ENCODE data around the gene RBM43. TPM values are rescaled to one million over a fixed set of nuclear protein-coding genes. Genes with fewer than 3 reads are reported as not detected.
"Not testable (repeated sequence)": the region's sequence is repeated elsewhere in the genome, so short reads cannot be mapped to it uniquely, and the experiment has no call there.

RBM43 gene
- total RNA-seq, 4 donors from 2014 or later: 2.3 to 8.3 (median 4.7) TPM

DNA sequence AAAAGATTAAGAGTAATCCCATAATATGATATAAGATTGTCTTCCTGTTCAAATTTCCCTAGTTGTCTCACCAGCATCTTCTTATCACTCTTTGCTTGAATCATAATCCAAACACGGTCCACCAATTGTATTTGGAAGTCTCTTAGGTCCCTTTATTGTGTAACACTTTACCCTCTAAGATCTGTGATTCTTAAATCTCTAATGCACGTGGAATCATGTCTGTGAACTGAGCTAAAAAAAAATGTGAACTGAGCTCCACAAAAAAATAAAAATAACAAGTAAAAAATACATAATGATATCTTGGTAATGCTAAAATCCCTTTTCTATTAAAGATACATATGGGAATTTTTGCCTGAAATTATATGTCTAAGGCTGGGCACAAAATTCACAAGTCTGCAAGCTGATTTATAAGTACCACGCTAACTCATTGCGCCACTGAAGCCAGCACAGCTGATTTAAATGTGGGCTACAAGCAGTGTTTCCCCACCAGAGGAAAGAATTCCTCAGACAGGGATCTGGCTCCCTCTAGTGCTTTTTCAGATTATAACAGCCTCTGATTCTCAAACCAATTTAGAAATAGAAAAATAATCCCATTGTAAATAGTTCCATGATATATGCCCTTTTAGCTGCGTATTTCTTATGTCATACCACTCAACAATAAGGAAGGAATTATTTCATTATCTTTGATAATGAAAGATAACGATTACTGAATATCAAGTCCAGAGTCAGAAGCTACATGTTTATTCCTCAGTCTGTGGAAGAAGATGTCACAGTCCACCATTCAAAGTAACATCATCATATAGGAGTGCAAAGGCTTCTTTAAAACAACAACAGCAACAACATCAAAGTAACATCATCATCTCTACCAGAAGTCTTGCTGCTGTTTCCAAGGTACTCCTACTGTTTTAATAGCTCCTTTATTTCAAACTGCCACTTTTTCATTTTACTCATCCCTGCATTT is 22.9 kb downstream of the RBM43 start:
- Histone ChIP-seq H3K36me3 (no peaks in the 10 kb centered on the region), H3K27me3 (no peaks in the 10 kb centered on the region), H3K9me3 (no peaks in the 10 kb centered on the region), H3K27ac (no peak overlapping the region), H3K4me3 (no peak overlapping the region), H3K4me1 (no peaks in the 10 kb centered on the region)
- no peak for TF ChIP-seq POLR2A (IDR thresholded peaks at IDR 0.05)
- TF ChIP-seq, protein P1, sequence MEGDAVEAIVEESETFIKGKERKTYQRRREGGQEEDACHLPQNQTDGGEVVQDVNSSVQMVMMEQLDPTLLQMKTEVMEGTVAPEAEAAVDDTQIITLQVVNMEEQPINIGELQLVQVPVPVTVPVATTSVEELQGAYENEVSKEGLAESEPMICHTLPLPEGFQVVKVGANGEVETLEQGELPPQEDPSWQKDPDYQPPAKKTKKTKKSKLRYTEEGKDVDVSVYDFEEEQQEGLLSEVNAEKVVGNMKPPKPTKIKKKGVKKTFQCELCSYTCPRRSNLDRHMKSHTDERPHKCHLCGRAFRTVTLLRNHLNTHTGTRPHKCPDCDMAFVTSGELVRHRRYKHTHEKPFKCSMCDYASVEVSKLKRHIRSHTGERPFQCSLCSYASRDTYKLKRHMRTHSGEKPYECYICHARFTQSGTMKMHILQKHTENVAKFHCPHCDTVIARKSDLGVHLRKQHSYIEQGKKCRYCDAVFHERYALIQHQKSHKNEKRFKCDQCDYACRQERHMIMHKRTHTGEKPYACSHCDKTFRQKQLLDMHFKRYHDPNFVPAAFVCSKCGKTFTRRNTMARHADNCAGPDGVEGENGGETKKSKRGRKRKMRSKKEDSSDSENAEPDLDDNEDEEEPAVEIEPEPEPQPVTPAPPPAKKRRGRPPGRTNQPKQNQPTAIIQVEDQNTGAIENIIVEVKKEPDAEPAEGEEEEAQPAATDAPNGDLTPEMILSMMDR (IDR thresholded peaks at IDR 0.05): peak; percentile 41 to 86 (median 76)
- peak in 1 of 3 donors; percentile 63 for DNase-seq

DNA sequence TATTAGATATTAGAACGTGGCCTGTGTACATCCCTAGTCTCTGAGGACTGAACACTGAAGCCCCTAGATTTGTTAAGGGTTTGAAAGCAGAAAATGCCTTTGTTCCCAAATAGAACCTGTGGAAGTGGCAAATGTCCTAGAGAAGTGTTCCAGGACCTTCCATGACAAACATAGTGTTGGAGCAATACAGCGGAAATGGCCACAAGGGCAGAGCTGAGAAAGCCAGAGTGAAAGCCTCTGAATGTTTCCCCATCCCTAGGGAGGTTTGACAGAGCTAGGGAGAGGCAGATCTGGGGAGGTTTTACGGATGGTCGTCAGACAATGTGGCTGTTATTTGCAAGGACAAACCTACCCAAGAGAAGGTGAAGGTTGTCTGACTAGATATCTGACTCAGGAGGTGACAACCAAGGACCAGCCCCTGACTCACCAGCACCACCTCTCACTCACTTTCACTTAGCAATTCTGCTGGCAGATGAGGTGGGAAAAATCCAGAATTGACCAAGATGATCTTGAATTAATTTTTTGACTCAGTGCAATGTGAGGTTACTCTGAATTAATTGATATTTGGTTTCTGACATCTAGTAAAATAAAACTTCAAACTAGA is 24.1 kb downstream of the RBM43 start:
- no peaks in the 10 kb centered on the region for H3K36me3 ChIP-seq
- H3K4me1 ChIP-seq: no peaks in the 10 kb centered on the region
- no peak for DNase-seq
- no peaks in the 10 kb centered on the region for H3K27me3 ChIP-seq
- H3K27ac ChIP-seq: no peak overlapping the region
- no peaks in the 10 kb centered on the region for H3K9me3 ChIP-seq
- TF ChIP-seq POLR2A (IDR thresholded peaks at IDR 0.05): no peak
- TF ChIP-seq, protein P1 (IDR thresholded peaks at IDR 0.05): no peak
- no peak overlapping the region for H3K4me3 ChIP-seq

DNA sequence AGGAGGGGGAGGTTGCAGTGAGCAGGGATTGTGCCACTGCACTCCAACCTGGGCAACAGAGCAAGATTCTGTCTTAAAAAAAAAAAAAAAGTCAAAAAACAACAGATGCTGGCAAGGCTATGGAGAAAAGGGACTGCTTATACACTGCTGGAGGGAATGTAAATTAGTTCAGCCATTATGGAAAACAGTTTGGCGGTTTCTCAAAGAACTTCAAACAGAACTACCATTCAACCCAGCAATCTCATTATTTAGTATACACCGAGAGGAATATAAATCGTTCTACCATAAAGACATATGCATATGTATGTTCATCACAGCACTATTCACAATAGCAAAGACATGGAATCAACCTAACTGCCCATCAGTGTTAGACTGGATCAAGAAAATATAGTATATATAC is 27.9 kb downstream of the RBM43 start:
- H3K27me3 ChIP-seq, H3K4me3 ChIP-seq, H3K27ac ChIP-seq, H3K36me3 ChIP-seq, DNase-seq, H3K9me3 ChIP-seq, H3K4me1 ChIP-seq: not testable (repeated sequence)

DNA sequence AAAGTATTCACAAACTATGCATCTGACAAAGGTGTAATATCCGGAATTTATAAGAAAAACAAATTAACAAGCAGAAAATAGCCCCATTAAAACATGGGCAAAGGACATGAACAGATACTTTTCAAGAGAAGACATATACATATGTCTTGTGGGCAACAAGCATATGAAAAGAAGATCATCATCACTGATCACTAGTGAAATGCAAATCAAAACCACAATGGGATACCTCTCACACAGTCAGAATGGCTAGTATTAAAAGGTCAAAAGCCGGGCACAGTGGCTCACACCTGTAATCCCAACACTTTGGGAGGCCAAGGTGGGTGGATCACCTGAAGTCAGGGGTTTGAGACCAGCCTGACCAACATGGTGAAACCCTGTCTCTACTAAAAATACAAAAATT is 28.4 kb downstream of the RBM43 start:
- not testable (repeated sequence) for H3K27ac ChIP-seq, H3K4me1 ChIP-seq, H3K36me3 ChIP-seq, H3K9me3 ChIP-seq, H3K4me3 ChIP-seq, H3K27me3 ChIP-seq, DNase-seq

DNA sequence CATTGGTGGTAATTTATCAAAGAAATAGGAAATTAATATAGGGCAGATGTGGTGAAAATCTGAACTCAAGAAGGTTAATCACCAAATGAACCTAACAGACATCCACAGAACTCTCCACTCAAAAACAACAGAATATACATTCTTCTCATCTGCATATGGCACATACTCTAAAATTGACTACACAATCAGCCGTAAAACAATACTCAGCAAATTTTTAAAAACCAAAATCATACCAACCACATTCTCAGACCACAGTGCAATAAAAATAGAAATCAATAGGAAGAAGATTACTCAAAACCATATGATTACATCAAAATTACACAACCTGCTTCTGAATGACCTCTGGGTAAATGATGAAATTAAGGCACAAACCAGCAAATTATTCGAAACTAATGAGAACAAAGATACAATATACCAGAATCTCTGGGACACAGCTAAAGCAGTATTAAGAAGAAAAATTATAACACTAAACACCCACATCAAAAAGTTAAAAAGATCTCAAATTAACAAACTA is 31.0 kb downstream of the RBM43 start:
- no peaks in the 10 kb centered on the region for H3K36me3 ChIP-seq
- DNase-seq: no peak
- no peaks in the 10 kb centered on the region for H3K27me3 ChIP-seq
- H3K9me3 ChIP-seq: no peaks in the 10 kb centered on the region
- TF ChIP-seq, protein P1 (IDR thresholded peaks at IDR 0.05): no peak
- TF ChIP-seq POLR2A (IDR thresholded peaks at IDR 0.05): no peak
- no peak overlapping the region for H3K4me3 ChIP-seq
- H3K27ac ChIP-seq: no peak overlapping the region
- no peaks in the 10 kb centered on the region for H3K4me1 ChIP-seq

DNA sequence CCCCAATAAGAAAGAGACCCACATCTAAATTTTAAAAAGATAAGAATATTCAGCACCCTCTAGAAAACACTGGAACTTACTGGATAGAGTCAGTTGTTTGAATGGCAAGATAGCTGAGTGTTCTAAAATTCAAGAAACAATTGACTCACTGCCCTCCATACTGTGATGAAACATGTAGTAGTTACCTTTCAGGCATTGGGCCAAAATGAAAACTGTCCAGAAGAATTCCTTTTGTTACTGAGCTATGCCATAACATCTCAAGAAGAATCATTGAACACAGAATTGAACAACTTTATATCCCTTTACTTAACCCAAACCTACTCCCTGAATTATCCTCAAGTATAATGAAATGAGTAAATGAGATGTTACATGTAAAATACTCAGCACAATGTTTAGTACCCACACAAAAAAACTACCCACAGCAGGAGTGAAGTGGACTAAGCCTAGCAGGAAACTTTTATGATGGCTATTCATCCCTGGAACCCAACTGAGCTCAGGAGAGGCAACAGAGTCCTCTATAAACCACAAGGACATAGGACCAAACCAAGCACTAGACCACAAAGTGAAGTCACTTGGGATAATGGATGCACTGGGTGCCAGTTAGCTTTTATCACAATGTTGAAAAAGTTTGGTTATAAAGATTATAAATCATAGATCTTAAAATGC is 32.7 kb downstream of the RBM43 start:
- Histone ChIP-seq H3K36me3 (no peaks in the 10 kb centered on the region), H3K4me3 (no peak overlapping the region), H3K9me3 (no peaks in the 10 kb centered on the region), H3K27ac (no peak overlapping the region), H3K27me3 (no peaks in the 10 kb centered on the region), H3K4me1 (no peaks in the 10 kb centered on the region)
- DNase-seq: no peak
- TF ChIP-seq POLR2A (IDR thresholded peaks at IDR 0.05): no peak
- TF ChIP-seq, protein P1 (IDR thresholded peaks at IDR 0.05): no peak
